DMS79 (cell line): ENCODE results near the gene LYSMD4.
"Not testable (repeated sequence)": the region's sequence is repeated elsewhere in the genome, so short reads cannot be mapped to it uniquely, and the experiment has no call there.

Experiments
- DNase-seq: peaks from one replicate; lab custom pipeline; 2025; lab: John Stamatoyannopoulos, UW

Gene LYSMD4

GRCh38 chr15:99733268-99734039, at the start of gene LYSMD4:
LYSMD4 (minus strand) TSS chr15:99733437; CDS start chr15:99731999, 1,438 bp downstream.
- peak; percentile 30 for DNase-seq

GRCh38 chr15:99782029-99782428, 48.8 kb upstream of the LYSMD4 start:
- not testable (repeated sequence) for DNase-seq

- no peak for DNase-seq
Measured at GRCh38 chr15:99777144-99777543, 43.9 kb upstream of the LYSMD4 start.

- no peak for DNase-seq
Measured at GRCh38 chr15:99764522-99764921, 31.3 kb upstream of the LYSMD4 start.

GRCh38 chr15:99763827-99764226, 30.6 kb upstream of the LYSMD4 start:
- no peak for DNase-seq

GRCh38 chr15:99762288-99762687, 29.1 kb upstream of the LYSMD4 start:
- no peak for DNase-seq

- DNase-seq, result no peak
Measured at GRCh38 chr15:99755692-99756409, 22.6 kb upstream of the LYSMD4 start.

- no peak for DNase-seq
Measured at GRCh38 chr15:99753066-99753465, 19.8 kb upstream of the LYSMD4 start.

GRCh38 chr15:99752556-99752955, 19.3 kb upstream of the LYSMD4 start:
- DNase-seq, result no peak

GRCh38 chr15:99750326-99750725, 17.1 kb upstream of the LYSMD4 start:
- not testable (repeated sequence) for DNase-seq

GRCh38 chr15:99749386-99749785, 16.1 kb upstream of the LYSMD4 start:
- no peak for DNase-seq

- DNase-seq, result no peak
Measured at GRCh38 chr15:99745370-99746086, 12.3 kb upstream of the LYSMD4 start.

- DNase-seq, result no peak
Measured at GRCh38 chr15:99744142-99744541, 10.9 kb upstream of the LYSMD4 start.

- no peak for DNase-seq
Measured at GRCh38 chr15:99741835-99742234, 8.6 kb upstream of the LYSMD4 start.

GRCh38 chr15:99738021-99738847, 5.0 kb upstream of the LYSMD4 start:
- DNase-seq, result no peak

- no peak for DNase-seq
Measured at GRCh38 chr15:99736702-99737101, 3.5 kb upstream of the LYSMD4 start.

GRCh38 chr15:99735868-99736267, 2.6 kb upstream of the LYSMD4 start:
- DNase-seq, result no peak

- DNase-seq, result no peak
Measured at GRCh38 chr15:99734575-99734974, 1.3 kb upstream of the LYSMD4 start.

GRCh38 chr15:99734040-99734291, 729 bp upstream of the LYSMD4 start:
- DNase-seq, result not testable (repeated sequence)

- no peak for DNase-seq
Measured at GRCh38 chr15:99732751-99733267, 428 bp downstream of the LYSMD4 start.

GRCh38 chr15:99732124-99732750, 1.0 kb downstream of the LYSMD4 start:
- no peak for DNase-seq
